HUES48 (cell line): ENCODE data around the gene UCP2.

Source experiments
- H3K27ac ChIP-seq: one replicate; pipeline ENCODE4 v1.7.0; 2013; ENCODE audit warnings: low read depth, low read length, inconsistent platforms
- H3K27me3 ChIP-seq: 2 replicates; pipeline ENCODE4 v1.6.1; 2013; ENCODE audit warnings: mild to moderate bottlenecking, low read length; ENCODE audit not compliant: control insufficient read depth, insufficient read depth
- H3K36me3 ChIP-seq: 2 replicates; pipeline ENCODE4 v1.6.1; 2013; ENCODE audit warnings: low read length; ENCODE audit not compliant: control insufficient read depth, insufficient read depth
- H3K4me1 ChIP-seq: 2 replicates; pipeline ENCODE4 v1.6.1; 2013; ENCODE audit warnings: mild to moderate bottlenecking, low read length; ENCODE audit not compliant: control insufficient read depth, insufficient read depth
- H3K4me3 ChIP-seq: 2 replicates; pipeline ENCODE4 v1.5.1; 2013; ENCODE audit warnings: mild to moderate bottlenecking, low read depth, low read length
- H3K9ac ChIP-seq: 2 replicates; pipeline ENCODE4 v1.6.1; 2013; ENCODE audit warnings: mild to moderate bottlenecking, low read depth, low read length, moderate library complexity
- H3K9me3 ChIP-seq: 2 replicates; pipeline ENCODE4 v1.6.1; 2013; ENCODE audit warnings: low read length; ENCODE audit not compliant: control insufficient read depth, insufficient read depth

The UCP2 gene

DNA sequence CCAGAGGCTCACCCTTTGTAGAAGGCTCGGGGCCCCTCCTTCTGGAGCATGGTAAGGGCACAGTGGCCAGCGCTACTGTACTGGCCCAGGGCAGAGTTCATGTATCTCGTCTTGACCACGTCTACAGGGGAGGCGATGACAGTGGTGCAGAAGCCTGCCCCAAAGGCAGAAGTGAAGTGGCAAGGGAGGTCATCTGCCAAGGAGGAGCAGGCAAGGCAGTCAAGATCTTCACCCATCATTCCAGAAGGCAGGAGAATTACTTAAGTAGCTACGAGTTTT is 7.2 kb downstream of the UCP2 start:
- Histone ChIP-seq H3K36me3 (peaks cover 67% of the 10 kb centered on the region), H3K9me3 (no peaks in the 10 kb centered on the region), H3K4me3 (no peak overlapping the region), H3K4me1 (peaks cover 8% of the 10 kb centered on the region), H3K27me3 (no peaks in the 10 kb centered on the region), H3K9ac (no peak overlapping the region), H3K27ac (no peak overlapping the region)

DNA sequence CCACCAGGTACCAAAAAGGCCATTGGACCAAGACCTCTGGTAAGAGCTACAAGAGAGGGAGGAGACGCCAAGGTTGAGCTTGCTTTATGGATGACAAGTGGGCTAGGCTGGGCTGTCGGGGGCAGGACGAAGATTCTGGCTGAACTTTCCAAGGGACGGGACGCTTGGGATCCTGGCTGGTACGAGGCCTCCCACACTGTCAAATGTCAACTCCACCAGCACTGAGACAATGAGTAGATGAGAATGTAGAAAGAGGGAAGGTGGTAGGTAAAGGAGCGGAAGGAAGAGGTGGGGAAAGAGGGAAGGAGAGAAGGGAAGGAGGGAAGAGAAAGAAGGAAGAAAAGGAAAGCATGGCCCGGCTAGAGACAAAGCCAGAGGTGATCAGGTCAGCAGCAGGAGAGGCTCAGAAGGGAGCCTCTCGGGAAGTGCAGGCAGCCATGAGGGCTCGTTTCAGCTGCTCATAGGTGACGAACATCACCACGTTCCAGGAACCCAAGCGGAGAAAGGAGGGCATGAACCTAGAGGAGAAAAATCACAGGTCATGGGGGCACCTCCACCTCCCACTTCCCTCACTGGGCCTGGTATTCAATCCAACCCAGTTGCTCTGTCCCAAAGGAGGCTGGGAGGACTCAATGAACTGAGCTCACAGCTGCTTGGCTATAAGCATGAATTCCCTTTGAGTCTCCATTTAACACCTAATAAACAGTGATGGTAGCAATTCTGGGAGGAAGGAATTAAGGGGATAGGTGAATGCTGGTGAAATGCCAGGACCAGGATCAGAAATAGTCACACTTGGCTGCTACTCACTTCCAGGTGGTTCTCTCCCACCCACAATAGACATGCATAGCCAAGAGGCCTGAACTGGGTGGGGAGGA is 7.8 kb downstream of the UCP2 start:
- Histone ChIP-seq H3K36me3 (peaks cover 61% of the 10 kb centered on the region), H3K27ac (no peak overlapping the region), H3K9ac (no peak overlapping the region), H3K4me3 (no peak overlapping the region), H3K4me1 (peaks cover 2% of the 10 kb centered on the region), H3K27me3 (no peaks in the 10 kb centered on the region), H3K9me3 (no peaks in the 10 kb centered on the region)

DNA sequence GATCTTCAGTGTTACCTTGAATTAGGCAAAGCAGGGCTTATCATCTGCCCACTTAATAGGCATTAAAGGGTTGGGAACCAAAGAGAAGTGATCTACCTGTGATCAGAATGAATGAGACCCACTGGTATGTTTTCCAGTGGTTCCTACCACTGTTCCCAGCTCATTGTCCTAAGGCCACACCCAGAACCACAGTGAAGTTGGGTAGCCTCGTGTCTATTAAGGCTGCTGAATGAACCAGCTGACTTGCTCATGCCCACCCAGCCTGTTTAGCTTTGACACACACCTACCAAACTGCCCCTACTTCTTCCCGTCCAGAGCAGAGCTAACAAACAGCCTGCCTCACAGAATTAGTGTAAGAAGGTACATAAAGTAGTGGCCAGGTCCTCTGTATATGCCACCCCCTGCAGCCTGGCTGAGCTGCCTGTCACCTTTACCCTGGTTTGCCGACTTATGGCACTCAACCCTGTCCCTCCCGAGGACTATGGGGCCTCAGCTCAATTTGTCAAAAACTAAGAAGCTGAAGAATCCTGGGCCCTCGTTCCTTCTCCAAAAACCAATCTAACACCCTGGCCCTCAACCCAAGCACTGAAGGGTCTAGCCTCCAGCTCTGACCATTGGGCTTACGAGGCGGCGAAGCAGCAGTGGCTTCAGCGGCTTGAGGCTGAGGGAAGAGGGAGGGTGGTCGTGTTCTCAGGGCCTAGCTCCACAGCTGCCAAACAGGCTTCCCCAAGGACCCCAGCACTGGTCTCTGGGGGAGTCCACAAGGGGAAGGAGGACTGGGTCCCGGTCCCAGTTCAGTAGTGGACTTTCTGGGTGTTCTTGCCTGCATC is 9.8 kb downstream of the UCP2 start:
- Histone ChIP-seq H3K36me3 (peaks cover 42% of the 10 kb centered on the region), H3K9me3 (no peaks in the 10 kb centered on the region), H3K9ac (no peak overlapping the region), H3K27me3 (no peaks in the 10 kb centered on the region), H3K27ac (no peak overlapping the region), H3K4me3 (no peak overlapping the region), H3K4me1 (no peaks in the 10 kb centered on the region)

DNA sequence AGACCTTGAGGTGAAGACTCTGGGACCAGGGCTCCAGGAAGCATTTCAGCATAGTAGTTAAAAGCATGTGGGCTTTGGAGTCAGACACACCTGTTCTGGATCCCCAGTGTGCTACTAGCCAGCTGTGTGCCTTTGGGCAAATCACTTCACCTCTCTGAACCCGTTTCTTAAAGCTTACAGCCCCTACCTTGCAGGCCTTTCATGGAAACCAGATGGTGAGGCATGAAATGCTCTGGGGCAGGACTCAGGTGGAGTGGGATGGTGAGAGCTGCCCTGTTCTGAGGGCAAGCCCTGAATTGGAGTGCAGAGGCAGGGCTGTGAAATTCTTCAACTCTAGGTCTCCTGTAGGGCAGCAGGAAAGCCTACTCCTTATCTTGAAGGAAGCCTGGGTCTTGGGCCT is 10.5 kb downstream of the UCP2 start:
- H3K9me3 ChIP-seq: no peaks in the 10 kb centered on the region
- H3K9ac ChIP-seq: no peak overlapping the region
- H3K4me1 ChIP-seq: no peaks in the 10 kb centered on the region
- peaks cover 35% of the 10 kb centered on the region for H3K36me3 ChIP-seq
- no peaks in the 10 kb centered on the region for H3K27me3 ChIP-seq
- no peak overlapping the region for H3K27ac ChIP-seq
- no peak overlapping the region for H3K4me3 ChIP-seq

DNA sequence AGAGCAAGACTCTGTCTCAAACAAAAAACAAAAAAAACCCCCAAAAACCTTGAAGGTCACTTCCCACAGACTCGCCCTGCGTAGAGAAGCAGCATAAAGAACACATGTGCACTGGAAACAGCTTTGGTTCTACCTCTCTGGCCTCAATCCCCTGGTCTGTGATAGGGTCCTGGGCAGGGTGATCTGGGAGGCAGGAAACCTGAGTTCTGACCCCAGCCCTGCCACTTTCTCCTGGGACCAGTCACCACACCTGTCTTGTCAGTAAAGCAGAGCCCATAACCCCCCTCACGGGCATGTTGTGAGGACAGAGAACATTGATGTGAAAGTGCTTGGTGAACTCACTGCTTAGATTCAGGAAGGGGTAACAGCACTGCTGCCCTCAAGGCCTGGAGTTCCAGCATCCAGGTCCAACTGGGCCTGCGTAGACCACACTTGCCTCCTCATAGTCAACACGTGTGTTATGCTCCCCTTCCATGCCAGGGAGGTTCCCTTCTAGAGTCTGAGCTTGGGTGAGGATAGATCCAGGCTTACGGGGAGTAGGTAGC is 11.4 kb downstream of the UCP2 start:
- H3K36me3 ChIP-seq: peaks cover 26% of the 10 kb centered on the region
- no peak overlapping the region for H3K27ac ChIP-seq
- H3K4me1 ChIP-seq: no peaks in the 10 kb centered on the region
- no peak overlapping the region for H3K9ac ChIP-seq
- no peaks in the 10 kb centered on the region for H3K9me3 ChIP-seq
- no peaks in the 10 kb centered on the region for H3K27me3 ChIP-seq
- H3K4me3 ChIP-seq: no peak overlapping the region

DNA sequence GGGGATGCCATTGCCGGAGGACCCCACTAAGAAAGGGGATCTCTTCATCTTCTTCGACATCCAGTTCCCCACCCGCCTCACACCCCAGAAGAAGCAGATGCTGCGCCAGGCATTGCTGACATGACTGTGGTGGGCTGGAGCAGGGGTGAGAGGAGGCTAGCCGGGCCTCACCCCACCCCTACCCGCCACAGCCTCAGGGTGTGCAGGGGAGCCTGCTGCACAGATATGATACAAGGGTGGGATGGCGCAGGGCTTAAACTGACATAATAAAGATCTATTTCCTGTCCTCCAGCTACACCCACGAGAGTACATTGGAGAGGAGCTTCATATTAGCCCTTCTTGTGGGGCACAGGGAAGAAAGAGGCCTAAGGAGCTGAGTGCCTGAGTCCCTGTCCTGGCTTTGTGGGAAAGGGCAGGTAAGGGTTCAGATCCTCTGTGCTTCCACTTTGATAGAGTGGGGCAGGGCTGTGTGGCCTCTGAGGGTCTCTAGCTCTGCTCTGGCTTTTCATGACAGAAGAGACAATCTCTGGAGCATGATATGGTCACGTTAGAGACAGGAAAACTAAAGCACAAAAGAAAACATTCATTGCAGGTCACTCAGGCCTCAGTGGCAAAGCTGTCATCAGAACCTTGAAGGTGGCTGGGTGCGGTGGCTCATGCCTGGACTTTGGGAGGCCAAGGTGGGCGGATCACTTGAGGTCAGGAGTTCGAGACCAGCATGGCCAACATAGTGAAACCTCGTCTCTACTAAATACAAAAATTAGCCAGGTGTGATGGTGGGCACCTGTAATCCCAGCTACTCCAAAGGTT is 12.4 kb downstream of the UCP2 start:
- H3K9ac ChIP-seq: no peak overlapping the region
- peaks cover 15% of the 10 kb centered on the region for H3K36me3 ChIP-seq
- H3K4me1 ChIP-seq: no peaks in the 10 kb centered on the region
- no peaks in the 10 kb centered on the region for H3K27me3 ChIP-seq
- H3K4me3 ChIP-seq: no peak overlapping the region
- H3K9me3 ChIP-seq: no peaks in the 10 kb centered on the region
- no peak overlapping the region for H3K27ac ChIP-seq

DNA sequence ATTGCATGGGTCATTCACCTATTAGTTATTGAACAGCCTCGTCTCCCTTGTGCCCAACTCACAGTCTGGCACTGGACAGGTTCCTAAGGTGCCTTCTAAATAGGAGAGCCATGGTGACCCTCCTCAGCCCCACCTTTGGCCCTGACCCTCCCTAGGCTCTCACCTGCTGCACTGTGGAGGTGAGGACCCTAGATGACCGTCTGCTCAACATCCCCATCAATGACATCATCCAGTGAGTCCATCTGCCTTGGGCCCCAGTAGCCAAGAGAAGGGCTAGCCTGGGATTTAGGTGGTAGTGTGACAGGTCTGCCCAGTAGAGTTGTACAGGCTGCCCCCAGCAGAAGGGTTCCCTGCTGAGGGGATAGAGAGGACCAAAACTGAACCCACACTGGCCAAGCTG is 13.6 kb downstream of the UCP2 start:
- no peak overlapping the region for H3K4me3 ChIP-seq
- H3K4me1 ChIP-seq: no peaks in the 10 kb centered on the region

DNA sequence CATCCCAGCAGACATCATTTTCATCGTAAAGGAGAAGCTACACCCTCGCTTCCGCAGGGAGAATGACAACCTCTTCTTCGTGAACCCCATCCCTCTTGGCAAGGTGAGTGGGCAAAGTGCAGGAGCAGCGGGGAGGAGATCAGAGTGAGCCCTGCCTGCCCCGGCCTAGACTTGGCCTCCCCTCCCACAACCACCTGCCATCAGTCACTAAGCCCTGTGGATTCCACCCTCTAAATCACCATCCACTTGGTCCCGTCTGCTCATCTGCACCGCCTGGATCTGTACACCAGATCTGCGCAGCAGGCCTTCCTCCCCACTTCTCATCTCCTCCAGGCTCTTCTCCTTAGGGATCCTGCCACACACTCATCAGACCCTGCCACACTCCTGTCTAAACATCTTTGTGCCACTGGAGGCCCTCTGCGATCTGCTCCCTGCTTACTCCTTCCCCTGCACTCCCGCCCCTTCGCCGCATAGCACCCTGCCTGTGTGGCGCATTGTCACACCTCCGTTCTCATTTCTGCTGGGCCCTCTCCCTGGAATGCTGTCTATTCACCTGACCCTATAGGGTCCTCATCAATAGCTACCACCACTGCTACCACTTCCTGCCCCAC is 14.2 kb downstream of the UCP2 start:
- no peaks in the 10 kb centered on the region for H3K36me3 ChIP-seq
- H3K9me3 ChIP-seq: no peaks in the 10 kb centered on the region
- no peaks in the 10 kb centered on the region for H3K27me3 ChIP-seq
- H3K9ac ChIP-seq: no peak overlapping the region
- no peak overlapping the region for H3K27ac ChIP-seq
- H3K4me1 ChIP-seq: no peaks in the 10 kb centered on the region
- H3K4me3 ChIP-seq: no peak overlapping the region

More for the DNA sequence above, 13.6 kb downstream of the UCP2 start:
- H3K9ac ChIP-seq: no peak overlapping the region
- H3K27ac ChIP-seq: no peak overlapping the region
- no peaks in the 10 kb centered on the region for H3K27me3 ChIP-seq
- peaks cover 4% of the 10 kb centered on the region; the same call in 1 of the 2 replicates for H3K36me3 ChIP-seq
- no peaks in the 10 kb centered on the region for H3K9me3 ChIP-seq

DNA sequence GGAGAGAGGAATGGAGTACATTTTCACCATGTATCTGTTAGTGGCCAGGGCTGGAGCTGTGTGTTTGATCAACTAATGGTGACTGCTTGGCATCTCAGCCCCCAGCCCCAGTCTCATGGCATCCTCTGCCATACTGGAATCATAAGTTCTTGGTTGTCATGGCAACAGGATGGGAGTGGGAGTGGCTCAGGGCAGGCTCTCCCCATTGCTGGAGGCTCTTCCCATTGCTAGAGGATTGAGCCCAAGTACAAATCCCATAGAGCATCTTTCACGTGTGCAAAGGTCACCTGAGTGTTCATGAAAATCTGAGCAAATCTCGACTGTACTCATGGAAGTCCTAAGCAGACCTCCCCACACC is 16.9 kb downstream of the UCP2 start:
- Histone ChIP-seq H3K4me3 (no peak overlapping the region), H3K9ac (no peak overlapping the region), H3K4me1 (no peaks in the 10 kb centered on the region), H3K9me3 (no peaks in the 10 kb centered on the region), H3K27me3 (no peaks in the 10 kb centered on the region), H3K36me3 (no peaks in the 10 kb centered on the region), H3K27ac (no peak overlapping the region)

DNA sequence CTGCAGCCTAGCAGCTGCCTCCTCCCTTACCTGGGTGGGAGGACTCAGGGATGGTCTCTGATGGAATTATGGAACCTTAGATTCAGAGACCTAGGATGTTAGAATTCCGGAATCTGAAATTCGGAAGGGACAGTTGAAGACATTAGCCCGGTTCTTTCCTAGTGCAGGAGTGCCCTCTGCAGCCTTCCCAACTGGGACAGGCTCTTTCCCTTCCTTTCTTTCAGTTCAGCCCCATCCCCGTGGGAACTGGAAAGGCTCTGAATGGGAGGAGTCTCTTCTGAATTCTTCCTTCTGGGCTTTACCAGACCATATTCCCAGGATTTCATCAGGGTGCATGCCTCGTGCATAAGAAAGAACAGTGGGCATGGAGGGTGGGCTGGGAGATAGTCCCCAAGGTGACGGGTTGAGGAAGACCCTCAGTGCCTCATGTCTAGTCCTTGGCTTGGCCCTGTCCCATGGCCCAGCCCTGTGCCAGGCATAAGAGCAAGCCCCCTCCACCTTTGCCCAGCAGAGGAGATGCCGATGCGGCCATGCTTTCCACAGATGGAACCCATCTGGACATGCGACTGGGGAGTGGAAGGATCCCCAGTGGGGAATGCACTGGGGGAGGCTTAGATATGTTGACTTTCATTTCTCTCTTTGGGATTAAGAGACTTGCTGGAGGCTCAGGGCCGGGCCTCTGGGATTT is 17.4 kb downstream of the UCP2 start:
- H3K9ac ChIP-seq: no peak overlapping the region
- H3K9me3 ChIP-seq: no peaks in the 10 kb centered on the region
- no peaks in the 10 kb centered on the region for H3K36me3 ChIP-seq
- H3K27ac ChIP-seq: no peak overlapping the region
- H3K4me3 ChIP-seq: no peak overlapping the region
- H3K4me1 ChIP-seq: no peaks in the 10 kb centered on the region
- H3K27me3 ChIP-seq: no peaks in the 10 kb centered on the region
